ENCODE results near the gene FOXK1. TPM values are rescaled to one million over a fixed set of nuclear protein-coding genes. Genes with fewer than 3 reads are reported as not detected.

Gene FOXK1
- total and polyA plus RNA-seq, 2 donors (not counting 1 experiment from before 2014, with no cell fraction given): 5.2 to 26.9 TPM

- no peak overlapping the region for H2AFZ ChIP-seq (ENCODE audit: low read length)
- DNase-seq (ENCODE audit: low read depth in 2 of 2): no peak
- H3K4me2 ChIP-seq (ENCODE audit: extremely low read depth, insufficient read depth, low read length): no peak overlapping the region
- no peak overlapping the region for H3K4me3 ChIP-seq (replicated peaks in 1 of 4; ENCODE audit: control extremely low read depth in 1 of 4, insufficient read depth in 1 of 4, low read depth in 3 of 4, low read length in 4 of 4)
- H3K27ac ChIP-seq (ENCODE audit: insufficient read depth, low read length): no peak overlapping the region
- H3K9me3 ChIP-seq (ENCODE audit: control insufficient read depth, insufficient read depth, low read depth, low read length): no peaks in the 10 kb centered on the region
- no peaks in the 10 kb centered on the region for H3K79me2 ChIP-seq (ENCODE audit: control insufficient read depth, insufficient read depth, low read length)
- no peaks in the 10 kb centered on the region for H4K20me1 ChIP-seq (ENCODE audit: control insufficient read depth, extremely low read depth, insufficient read depth, low read length)
- H3K9ac ChIP-seq (ENCODE audit: insufficient read depth, low read length): no peak overlapping the region
- H3K4me1 ChIP-seq (ENCODE audit: control insufficient read depth, extremely low read depth, insufficient read depth, low read length): no peaks in the 10 kb centered on the region
- TF ChIP-seq CTCF (conservative IDR thresholded peaks at IDR 0.05 in 1 of 2, IDR thresholded peaks at IDR 0.05 in 1 of 2; ENCODE audit: low read depth in 1 of 2, low read length in 2 of 2) (no peak), EZH2 (IDR thresholded peaks at IDR 0.05; ENCODE audit: low read length, missing control alignments) (no peak)
- H3K27me3 ChIP-seq (ENCODE audit: control insufficient read depth, insufficient read depth, low read length): no peaks in the 10 kb centered on the region
- H3K36me3 ChIP-seq (ENCODE audit: control insufficient read depth, insufficient read depth, low read length): peaks cover 39% of the 10 kb centered on the region
Measured at GRCh38 chr7:4762121-4763055, 80.3 kb downstream of the FOXK1 start.

GRCh38 chr7:4763091-4763793, 81.1 kb downstream of the FOXK1 start:
- Histone ChIP-seq H3K27ac (ENCODE audit: insufficient read depth, low read length) (no peak overlapping the region), H3K4me1 (ENCODE audit: control insufficient read depth, extremely low read depth, insufficient read depth, low read length) (no peaks in the 10 kb centered on the region), H3K9me3 (ENCODE audit: control insufficient read depth, insufficient read depth, low read depth, low read length) (no peaks in the 10 kb centered on the region), H3K36me3 (ENCODE audit: control insufficient read depth, insufficient read depth, low read length) (peaks cover 37% of the 10 kb centered on the region), H3K9ac (ENCODE audit: insufficient read depth, low read length) (no peak overlapping the region), H3K27me3 (ENCODE audit: control insufficient read depth, insufficient read depth, low read length) (no peaks in the 10 kb centered on the region), H3K4me2 (ENCODE audit: extremely low read depth, insufficient read depth, low read length) (no peak overlapping the region), H3K79me2 (ENCODE audit: control insufficient read depth, insufficient read depth, low read length) (no peaks in the 10 kb centered on the region), H2AFZ (ENCODE audit: low read length) (no peak overlapping the region), H3K4me3 (replicated peaks in 1 of 4; ENCODE audit: control extremely low read depth in 1 of 4, insufficient read depth in 1 of 4, low read depth in 3 of 4, low read length in 4 of 4) (no peak overlapping the region), H4K20me1 (ENCODE audit: control insufficient read depth, extremely low read depth, insufficient read depth, low read length) (no peaks in the 10 kb centered on the region)
- TF ChIP-seq EZH2 (IDR thresholded peaks at IDR 0.05; ENCODE audit: low read length, missing control alignments) (no peak), CTCF (conservative IDR thresholded peaks at IDR 0.05 in 1 of 2, IDR thresholded peaks at IDR 0.05 in 1 of 2; ENCODE audit: low read depth in 1 of 2, low read length in 2 of 2) (no peak)
- no peak for DNase-seq (ENCODE audit: low read depth in 2 of 2)

- Histone ChIP-seq H3K4me1 (ENCODE audit: control insufficient read depth, extremely low read depth, insufficient read depth, low read length) (no peaks in the 10 kb centered on the region), H3K4me3 (replicated peaks in 1 of 4; ENCODE audit: control extremely low read depth in 1 of 4, insufficient read depth in 1 of 4, low read depth in 3 of 4, low read length in 4 of 4) (no peak overlapping the region), H3K27me3 (ENCODE audit: control insufficient read depth, insufficient read depth, low read length) (no peaks in the 10 kb centered on the region), H3K79me2 (ENCODE audit: control insufficient read depth, insufficient read depth, low read length) (no peaks in the 10 kb centered on the region), H2AFZ (ENCODE audit: low read length) (no peak overlapping the region), H3K36me3 (ENCODE audit: control insufficient read depth, insufficient read depth, low read length) (peaks cover 35% of the 10 kb centered on the region), H3K9me3 (ENCODE audit: control insufficient read depth, insufficient read depth, low read depth, low read length) (no peaks in the 10 kb centered on the region), H3K4me2 (ENCODE audit: extremely low read depth, insufficient read depth, low read length) (no peak overlapping the region), H3K27ac (ENCODE audit: insufficient read depth, low read length) (no peak overlapping the region), H3K9ac (ENCODE audit: insufficient read depth, low read length) (no peak overlapping the region), H4K20me1 (ENCODE audit: control insufficient read depth, extremely low read depth, insufficient read depth, low read length) (no peaks in the 10 kb centered on the region)
- no peak for TF ChIP-seq CTCF (conservative IDR thresholded peaks at IDR 0.05 in 1 of 2, IDR thresholded peaks at IDR 0.05 in 1 of 2; ENCODE audit: low read depth in 1 of 2, low read length in 2 of 2)
- no peak for TF ChIP-seq EZH2 (IDR thresholded peaks at IDR 0.05; ENCODE audit: low read length, missing control alignments)
- DNase-seq (ENCODE audit: low read depth in 2 of 2): no peak
Measured at GRCh38 chr7:4763794-4764185, 81.7 kb downstream of the FOXK1 start.

Measured in fibroblast of lung (primary cell).